Stimulated activated CD8-positive, alpha-beta memory T cell treated with anti-CD3 and anti-CD28 coated beads, Interleukin-7, amount 100 ng/mL, for 4 hours (primary cell): ENCODE results near the gene HTD2.
"Not testable (repeated sequence)": the region's sequence is repeated elsewhere in the genome, so short reads cannot be mapped to it uniquely, and the experiment has no call there.

Experiments
- DNase-seq, 2 donors: peaks; one replicate each; pipeline ENCODE4 v3.0.0-alpha.2; 2020; ENCODE audit warnings: low read depth in 2 of 2

The HTD2 gene

DNA sequence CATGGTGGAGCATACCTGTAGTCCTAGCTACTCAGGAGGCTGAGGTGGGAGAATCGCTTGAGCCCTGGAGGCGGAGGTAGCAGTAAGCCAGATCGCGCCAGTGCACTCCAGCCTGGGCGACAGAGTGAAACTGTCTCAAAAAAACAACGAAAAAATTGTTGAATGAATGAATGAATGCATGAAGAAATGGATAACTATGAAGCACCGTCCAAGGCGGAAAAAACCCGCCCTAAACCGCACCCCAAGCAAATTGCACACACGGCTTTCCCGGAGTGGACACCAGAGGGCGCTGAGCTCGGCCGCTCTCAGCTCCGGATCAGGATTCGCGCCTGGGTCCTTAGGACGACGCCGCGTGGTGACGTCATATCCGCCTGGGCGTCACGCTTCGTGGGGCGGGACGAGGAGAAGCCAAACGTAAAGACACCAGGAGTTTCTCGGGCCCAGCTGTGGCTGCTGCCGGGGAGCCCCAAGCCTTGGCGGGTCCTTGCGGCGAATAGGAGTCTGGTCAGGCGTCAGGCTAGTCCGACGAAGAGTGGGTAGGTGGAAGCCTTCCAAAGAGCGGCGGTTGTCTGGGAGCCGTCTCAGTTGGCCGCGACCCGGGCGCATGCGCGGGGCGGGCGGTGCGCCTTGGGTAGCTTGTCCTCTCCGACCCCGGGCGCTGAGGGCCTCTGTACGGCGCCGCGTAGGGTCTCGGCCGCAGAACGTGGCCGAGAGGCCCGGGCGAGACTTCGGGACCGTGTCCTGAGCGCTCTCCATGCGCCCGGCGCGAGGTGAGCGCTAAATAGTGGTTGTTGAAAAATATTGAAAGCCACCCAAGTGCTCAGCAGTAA is at the start of gene HTD2, which contains the start of gene RPP14:
Gene HTD2 (plus strand): TSS at position 639 of the 830 bp plus-strand sequence. CDS start 11,094 bp downstream, outside the sequence.
Gene RPP14 (plus strand): TSS at position 364 of the 830 bp plus-strand sequence. CDS start 4,085 bp downstream, outside the sequence.
- DNase-seq = peak; percentile 96 to 97

DNA sequence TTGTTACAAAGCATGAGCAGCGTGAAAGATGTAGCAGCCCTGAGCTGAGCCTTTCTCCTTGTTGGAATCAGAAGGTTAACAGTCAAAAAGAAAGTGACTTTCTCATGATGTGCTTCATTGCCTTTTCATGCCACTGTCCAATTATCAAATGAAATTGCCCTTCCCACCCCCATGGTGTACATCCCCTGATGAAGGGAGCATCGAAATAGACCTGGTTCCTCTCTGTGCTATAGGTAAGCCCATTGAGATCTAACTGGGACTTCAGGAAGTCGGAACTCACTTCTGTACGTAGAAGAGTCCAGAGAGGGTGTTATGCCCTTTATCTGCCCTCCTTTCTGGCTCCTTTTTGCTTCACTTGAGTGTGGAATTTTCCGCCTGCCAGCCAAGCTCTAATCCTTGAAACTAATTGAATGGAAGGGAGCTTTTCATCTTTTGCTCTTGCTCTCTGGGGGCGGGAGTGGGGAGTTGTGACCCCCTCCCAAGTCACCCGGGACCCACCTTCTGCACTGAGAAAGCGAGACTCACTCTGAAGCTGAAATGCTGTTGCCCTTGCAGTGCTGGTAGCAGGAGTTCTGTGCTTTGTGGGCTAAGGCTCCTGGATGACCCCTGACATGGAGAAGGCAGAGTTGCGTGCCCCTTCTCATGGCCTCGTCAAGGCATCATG is 47.8 kb upstream of the HTD2 start:
- no peak for DNase-seq

DNA sequence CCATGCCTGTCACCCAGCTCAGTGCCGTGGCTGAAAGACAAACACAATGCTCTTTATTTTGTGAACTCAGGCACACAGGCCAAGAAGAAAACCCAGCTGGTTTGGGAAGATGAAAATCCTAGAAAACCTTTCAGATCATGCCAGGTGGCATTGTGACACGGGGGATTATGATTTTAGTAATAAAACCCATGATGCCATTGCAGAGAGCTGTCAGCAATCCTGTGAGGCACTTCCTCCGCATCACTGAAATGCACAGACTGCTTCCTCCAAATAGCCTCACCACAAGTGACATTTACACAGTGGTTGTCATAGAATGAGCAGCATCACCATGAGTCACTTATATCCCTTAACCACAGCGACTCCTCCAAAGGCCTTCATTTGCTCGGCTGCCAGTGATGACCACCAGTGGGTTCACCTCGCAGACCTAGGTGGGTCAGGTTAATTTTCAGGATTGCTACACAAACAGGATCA is 46.0 kb upstream of the HTD2 start:
- DNase-seq = no peak

DNA sequence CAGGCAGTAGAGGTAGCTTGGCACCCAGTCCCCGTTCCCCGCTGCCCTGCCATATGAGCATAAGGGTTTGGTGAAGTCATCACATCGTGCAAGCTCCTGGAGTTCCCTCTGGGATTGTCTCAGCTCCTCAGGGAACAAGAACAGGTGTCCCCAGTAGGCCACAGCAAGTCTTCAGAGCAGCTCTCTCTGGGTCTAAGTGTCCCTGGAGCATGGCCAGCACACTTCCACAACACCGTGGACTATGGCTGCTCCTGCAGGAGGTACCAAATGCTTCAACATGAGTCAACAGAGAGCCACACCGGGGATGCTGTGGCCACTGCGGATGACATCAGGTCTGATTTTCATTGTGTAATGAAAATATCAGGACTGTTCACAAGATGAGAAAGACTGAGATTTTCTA is 45.6 kb upstream of the HTD2 start:
- no peak for DNase-seq

DNA sequence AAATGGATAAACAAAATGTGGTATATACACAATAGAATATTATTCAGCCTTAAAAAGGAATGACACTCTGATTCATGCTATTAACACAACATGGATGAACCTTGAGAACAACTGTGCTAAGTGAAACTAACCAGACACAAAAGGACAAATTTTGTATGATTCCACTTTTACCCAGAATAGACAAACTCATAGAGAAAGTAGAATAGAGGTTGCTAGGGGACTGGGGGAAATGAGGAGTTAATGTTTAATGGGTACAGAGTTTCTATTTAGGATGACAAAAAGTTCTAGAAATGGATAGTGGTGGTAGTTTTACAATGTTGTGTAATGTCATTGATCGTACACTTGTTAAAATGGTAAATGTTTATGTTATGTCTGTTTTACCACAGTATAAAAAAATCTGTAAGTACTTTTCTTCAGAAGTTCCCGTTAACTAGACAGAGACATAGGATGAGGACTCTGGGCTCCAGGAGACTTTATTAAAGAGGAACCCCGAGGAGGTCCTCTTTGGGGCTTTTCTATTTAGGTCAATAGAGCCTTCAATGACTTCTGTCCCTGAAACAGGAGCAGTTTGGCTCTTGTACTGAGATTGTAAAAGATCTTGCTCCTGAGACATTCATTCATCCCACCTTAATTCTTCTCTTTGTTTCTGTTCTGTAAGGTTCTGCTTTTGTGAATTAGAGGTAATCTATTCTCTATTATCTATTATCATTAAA is 44.2 kb upstream of the HTD2 start:
- no peak for DNase-seq

DNA sequence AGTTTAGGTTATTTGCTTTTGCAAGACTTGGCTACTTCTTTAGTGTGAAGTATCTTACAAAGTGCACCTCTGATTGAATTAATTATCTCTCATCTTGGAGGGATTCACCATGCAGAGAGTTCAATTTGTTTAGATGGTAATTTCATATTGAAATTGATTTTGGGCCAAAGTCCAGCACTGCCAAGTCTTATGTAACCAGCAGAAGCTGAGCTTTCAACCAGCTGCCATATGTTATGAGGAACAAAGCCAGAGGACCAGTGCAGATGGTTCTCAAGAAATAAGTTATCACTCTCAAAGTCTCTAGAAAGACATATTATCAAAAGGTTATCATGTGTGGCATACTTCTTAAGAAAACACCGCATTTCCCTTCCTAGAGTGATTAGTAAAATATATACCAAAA is 39.7 kb upstream of the HTD2 start:
- DNase-seq = no peak

DNA sequence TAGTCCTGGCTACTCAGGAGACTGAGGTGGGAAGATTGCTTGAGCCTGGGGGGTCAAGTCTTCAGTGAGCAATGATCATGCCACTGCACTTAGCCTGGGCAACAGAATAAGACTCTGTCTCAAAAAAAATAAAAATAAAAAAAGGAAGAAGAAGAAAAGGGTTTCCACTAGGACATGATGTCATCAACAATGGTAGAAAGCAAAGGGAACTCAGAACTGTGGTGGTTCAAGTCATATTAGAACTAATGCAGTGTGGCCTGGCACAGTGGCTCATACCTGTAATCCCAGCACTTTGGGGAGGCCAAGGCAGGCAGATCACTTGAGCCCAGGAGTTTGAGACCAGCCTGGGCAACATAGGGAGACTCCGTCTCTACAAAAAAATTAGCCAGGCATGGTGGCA is 38.8 kb upstream of the HTD2 start:
- DNase-seq = not testable (repeated sequence)

DNA sequence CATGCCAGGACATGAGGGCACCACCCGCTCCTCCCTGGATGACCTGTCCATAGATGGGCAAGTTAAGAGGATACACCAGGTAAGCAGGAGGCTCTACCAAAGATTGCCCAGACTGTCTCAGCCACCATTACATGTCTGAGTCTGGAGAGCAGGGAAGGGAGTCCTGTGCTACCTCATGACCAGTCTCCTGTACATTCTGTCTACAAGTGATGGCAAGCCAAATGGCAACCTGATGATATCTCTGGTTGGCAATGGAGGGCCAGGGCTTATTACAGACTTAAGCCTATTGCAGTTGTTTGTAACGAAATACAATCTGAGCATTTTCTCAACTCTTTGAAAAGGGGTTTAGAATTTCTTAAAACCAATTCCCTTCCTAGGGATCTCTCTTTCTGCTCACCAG is 37.0 kb upstream of the HTD2 start:
- DNase-seq = no peak

DNA sequence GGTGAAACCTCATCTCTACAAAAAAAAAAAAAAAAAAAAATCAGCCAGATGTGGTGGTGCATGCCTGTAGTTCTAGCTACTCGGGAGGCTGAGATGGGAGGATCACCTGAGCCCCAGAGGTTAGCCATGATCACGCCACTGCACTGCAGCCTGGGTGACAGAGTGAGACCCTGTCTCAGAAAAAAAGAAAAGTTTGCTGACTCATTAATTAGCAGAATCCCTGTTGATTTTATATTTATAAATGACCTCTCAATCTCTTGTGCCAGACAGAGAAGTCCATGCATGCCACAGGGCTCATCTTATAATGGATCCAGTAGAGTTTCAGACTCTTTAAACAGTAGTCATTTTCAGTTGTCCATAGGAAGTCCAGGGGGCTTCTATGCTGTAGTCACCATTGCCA is 35.8 kb upstream of the HTD2 start:
- no peak for DNase-seq

DNA sequence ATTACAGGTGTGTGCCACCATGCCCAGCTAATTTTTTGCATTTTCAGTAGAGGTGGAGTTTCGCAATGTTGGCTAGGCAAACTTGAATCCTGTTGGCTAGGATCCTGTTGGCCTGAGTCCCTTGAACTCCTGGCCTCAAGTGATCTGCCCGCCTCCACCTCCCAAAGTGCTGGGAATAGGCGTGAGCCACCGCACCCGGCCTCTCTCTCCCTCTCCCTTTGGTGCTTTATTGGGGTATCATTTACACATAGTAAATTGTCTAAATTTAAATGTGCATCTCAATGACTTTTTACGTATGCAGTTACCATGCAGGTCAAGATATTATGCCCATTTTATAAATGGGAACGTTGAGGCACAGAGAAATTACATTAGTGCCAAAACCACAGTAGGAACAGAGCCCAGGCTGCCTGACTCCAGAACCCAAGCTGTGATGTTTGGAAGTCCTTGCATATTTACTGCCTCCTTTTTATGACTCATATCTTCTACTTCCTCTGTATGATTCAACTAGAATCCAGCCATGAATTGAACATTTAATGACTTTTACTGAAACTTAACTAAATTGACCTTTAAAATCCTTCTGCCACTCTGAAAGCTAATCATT is 34.3 kb upstream of the HTD2 start:
- DNase-seq = no peak

DNA sequence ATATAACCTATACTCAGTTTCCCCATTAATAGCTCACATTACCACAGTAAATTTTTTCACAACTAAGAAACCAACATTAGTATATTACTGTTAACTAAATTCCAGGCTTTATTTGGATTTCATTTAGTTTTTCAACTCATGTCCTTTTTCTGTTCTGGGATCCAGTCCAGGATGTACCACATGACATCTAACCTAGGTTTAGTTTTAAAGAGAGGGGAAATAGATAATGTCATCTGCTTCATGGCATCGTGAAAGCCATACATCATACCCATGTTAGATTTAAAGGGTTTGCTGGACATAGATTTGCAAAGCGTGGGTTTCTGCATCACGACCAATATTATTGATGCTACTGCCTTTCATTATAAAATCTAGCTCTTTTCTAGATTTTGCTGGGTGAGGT is 33.4 kb upstream of the HTD2 start:
- no peak for DNase-seq

DNA sequence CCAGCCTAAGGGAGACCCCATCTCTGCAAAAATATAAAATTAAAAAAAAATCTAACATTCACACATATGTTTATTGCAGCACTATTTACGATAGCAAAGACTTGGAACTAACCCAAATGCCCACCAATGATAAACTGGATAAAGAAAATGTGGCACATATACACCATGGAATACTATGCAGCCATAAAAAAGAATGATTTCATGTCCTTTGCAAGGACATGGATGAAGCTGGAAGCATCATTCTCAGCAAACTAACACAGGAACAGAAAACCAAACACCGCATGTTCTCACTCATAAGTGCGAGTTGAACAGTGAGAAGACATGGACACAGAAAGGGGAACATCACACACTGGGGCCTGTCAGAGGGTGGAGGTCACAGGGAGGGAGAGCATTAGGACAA is 33.0 kb upstream of the HTD2 start:
- not testable (repeated sequence) for DNase-seq

DNA sequence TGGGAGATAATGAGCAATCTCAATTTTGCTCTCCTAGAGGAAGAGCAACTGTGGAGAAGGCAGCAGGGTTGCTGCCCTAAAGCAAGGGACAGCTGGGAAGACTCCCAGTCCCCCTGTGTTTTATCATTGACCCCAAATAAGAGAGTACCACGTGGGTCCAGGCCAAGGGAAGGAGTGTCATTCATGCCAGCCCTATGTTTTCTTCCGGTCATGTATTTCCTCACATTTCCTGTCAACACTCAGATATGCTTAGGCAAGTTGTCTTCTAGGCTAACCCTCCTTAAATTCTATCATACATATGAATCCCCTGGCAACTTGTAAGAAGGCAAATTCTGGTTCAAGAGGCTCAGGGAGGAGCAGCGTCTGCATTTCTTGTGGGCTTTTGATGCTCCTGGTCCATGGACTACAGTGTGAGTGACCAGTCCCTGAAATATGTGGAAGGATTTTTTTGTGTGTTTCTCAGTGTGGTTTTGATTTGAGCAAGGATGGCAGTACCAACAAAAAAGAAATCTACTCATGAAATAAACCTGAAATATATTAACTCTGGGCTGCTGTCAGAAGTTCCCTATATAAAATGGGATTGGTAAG is 32.2 kb upstream of the HTD2 start:
- no peak for DNase-seq

DNA sequence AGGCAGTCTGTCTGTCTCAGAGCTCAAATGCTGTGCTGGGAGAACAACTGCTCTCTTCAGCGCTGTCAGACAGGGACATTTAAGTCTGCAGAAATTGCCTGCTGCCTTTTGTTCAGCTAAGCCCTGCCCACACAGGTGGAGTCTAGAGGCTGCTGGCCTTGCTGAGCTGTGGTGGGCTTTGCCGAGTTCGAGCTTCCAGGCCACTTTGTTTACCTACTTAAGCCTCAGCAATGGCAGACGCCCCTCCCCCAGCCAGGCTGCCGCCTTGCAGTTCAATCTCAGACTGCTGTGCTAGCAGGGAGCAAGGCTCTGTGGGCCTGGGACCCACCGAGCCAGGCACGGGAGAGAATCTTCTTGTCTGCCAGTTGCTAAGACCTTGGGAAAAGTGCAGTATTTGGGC is 25.3 kb upstream of the HTD2 start:
- no peak for DNase-seq

DNA sequence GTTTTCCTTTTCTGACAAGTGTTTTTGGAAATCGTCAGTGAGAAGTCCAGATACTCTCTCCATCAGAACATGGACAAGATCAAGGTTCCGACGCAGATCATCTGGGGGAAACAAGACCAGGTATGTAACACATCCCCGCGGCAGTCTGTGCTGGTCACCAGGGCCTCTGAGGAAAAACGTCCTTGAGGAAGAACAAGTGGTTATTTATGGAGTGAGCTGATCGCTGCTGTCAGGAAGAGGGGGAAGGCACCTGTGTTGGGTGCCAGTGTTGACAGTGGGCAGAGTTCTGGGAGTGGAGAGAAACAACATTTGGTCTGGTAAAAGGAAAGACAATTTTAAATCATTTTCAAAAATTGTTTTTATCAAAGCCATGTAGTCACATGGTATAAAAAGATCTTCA is 21.0 kb upstream of the HTD2 start:
- no peak for DNase-seq

DNA sequence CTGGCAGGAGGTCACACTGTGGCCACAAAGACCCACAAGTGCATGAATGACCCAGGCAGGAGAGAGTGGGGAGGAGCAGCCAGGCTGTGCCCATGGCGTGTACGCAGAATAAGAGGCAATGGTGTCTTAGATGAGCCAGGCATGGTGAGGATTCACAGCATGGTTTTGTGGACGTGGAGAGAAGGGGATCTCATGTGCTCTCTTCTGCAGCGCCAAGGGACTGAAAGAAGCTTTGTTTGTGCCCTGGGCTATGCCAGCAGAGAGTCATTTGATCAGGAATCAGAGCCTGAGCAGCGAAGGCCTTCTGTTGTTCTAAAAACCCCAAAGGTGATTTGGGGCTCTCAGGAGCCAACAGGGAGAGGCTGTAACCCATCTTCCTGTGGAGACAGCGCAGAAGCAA is 19.0 kb upstream of the HTD2 start:
- no peak for DNase-seq

DNA sequence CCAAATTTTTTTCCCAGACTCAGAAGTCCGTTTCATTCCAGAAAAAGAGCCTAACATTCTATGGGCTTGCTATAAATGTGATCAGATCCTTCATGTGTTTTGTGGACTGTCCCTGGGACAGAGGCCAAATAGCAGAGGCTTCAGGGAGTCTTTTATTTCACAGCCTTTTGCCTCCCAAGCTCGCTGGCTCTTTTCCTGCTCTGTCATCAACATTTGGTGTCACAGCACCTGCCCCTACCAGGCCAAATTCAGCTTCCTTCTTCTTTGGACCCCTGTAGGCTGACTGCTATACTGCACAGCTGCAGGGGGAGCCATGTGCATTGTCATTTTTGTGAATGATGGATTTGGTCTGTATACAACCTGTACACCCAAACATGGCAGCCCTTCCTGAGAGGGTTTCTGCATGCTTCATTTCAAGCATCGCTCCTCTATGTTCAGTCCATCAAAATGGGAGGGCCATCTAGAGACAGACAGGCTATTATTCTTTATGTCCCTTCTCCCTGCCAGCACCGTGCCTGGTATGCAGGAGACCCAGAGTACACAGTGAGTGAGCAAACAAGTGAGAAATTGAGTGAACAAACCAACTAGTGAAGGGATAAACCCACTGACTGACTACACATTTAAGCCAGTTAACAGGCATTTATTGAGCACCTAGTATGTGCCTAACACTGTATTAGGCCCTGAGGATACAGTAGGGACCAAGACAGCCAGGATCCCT is 18.1 kb upstream of the HTD2 start:
- no peak for DNase-seq

DNA sequence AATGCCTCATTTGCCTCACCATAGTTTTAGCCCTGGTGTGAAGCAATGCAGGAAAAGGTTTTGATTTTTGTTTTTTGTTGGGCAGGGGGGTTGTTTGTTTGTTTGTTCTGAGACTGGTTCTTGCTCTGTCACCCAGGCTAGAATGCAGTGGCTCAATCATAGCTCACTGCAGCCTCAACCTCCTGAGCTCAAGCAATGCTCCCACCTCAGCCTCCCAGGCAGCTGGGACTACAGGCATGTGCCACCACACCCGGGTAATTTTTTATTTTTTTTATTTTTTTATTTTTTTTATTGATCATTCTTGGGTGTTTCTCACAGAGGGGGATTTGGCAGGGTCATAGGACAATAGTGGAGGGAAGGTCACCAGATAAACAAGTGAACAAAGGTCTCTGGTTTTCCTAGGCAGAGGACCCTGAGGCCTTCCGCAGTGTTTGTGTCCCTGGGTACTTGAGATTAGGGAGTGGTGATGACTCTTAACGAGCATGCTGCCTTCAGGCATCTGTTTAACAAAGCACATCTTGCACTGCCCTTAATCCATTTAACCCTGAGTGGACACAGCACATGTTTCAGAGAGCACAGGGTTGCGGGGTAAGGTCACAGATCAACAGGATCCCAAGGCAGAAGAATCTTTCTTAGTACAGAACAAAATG is 17.2 kb upstream of the HTD2 start:
- DNase-seq = not testable (repeated sequence)

DNA sequence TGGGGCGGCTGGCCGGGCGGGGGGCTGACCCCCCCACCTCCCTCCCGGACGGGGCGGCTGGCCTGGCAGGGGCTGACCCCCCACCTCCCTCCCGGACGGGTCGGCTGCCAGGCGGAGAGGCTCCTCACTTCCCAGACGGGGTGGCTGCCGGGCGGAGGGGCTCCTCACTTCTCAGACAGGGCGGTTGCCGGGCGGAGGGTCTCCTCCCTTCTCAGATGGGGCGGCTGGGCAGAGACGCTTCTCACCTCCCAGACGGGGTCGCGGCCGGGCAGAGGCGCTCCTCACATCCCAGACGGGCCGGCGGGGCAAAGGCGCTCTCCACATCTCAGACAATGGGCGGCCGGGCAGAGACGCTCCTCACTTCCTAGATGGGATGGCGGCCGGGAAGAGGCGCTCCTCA is 15.9 kb upstream of the HTD2 start:
- not testable (repeated sequence) for DNase-seq

DNA sequence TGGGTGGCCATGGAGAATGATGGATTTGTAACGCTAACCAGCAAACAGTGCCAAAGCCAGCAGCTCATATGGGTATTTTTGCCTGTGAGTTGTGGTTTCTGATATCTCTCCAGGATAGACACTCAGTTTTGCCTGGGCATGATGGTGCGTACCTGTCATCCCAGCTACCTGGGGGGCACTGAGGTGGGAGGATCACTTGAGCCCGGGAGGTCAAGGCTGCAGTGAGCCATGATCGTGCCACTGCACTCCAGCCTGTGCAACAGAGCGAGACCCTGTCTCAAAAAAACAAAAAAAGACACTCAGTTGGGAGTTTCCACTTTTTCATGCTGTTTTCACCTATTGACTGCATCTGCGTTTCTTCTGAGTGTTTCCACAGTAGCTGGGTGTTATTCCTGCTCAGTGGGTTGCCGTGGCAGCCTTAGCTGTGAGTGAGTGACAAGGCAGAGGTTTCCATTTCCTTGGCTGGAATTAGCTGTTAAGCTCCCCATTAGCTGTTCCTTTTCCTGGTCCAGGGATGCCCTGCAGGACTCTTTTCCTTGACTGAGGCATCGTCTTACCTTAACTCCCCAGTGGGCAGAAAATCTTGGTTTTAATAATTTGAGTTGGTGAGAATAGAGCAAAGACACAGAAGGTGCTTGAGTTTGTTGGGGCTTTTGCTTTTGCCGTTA is 14.5 kb upstream of the HTD2 start:
- no peak for DNase-seq
